Measurements from ENCODE around the gene NDUFAB1.
"Not testable (repeated sequence)": the region's sequence is repeated elsewhere in the genome, so short reads cannot be mapped to it uniquely, and the experiment has no call there.

The NDUFAB1 gene

DNA sequence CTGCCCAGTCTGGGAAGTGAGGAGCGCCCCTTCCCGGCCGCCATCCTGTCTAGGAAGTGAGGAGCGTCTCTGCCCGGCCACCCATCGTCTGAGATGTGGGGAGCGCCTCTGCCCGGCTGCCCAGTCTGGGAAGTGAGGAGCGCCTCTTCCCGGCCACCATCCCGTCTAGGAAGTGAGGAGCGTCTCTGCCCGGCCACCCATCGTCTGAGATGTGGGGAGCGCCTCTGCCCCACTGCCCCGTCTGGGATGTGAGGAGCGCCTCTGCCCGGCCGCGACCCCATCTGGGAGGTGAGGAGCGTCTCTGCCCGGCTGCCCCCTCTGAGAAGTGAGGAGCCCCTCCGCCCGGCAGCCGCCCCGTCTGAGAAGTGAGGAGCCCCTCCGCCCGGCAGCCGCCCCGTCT, 12.8 kb downstream of the NDUFAB1 start:
- DNase-seq = not testable (repeated sequence)

DNA sequence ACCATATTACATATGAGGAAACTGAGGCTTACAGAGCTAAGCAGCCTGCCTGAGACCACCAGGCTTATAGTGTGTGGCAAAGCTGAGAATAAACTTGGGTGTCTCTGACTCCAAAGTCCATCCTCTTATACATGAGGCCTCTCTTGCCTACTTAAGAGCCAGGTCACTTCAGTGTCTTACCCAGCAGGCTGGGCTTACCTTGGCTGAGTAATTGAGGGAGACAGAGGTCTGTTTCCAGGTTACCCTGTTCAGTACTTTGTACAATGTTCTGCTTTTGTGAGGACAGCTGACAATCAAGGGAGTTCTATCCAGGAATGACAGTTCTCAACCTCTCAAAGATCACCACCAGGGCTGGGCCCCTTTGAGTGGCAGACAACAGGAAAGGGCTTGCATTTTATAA, 14.4 kb downstream of the NDUFAB1 start:
- no peak for DNase-seq

DNA sequence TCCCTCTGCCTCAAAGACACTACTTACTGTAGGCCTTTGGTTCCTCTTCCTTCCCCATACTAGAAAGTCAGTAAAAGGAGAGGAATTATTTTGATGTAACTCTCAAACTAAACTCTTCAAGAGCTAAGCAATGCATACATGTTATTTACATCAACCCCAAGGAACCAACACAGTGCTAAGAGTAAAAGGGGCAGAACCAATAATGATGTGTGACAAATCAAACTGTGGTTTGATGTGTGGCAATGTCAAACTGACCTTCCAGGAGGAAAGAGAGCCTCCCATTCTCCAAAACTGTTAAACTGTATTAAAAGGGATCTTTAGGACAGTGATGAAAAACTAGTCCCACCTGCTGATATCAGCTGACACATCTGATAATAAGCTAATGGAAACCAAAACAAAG, 15.7 kb downstream of the NDUFAB1 start:
- no peak for DNase-seq

DNA sequence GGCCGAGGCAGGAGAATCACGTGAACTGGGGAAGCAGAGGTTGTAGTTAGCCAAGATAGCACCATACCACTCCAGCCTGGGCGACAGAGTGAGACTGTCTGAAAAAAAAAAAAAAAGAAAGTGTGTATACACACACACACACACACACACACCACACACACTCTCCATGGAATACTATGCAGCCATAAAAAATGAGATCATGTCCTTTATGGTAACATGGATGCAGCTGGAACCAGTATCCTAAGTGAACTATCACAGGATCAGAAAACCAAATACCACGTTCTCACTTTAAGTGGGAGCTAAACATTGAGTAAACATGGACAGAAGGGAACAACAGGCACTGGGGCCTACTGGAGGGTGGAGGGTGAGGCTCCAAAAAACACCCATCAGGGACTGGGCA, 16.7 kb downstream of the NDUFAB1 start:
- DNase-seq = no peak

DNA sequence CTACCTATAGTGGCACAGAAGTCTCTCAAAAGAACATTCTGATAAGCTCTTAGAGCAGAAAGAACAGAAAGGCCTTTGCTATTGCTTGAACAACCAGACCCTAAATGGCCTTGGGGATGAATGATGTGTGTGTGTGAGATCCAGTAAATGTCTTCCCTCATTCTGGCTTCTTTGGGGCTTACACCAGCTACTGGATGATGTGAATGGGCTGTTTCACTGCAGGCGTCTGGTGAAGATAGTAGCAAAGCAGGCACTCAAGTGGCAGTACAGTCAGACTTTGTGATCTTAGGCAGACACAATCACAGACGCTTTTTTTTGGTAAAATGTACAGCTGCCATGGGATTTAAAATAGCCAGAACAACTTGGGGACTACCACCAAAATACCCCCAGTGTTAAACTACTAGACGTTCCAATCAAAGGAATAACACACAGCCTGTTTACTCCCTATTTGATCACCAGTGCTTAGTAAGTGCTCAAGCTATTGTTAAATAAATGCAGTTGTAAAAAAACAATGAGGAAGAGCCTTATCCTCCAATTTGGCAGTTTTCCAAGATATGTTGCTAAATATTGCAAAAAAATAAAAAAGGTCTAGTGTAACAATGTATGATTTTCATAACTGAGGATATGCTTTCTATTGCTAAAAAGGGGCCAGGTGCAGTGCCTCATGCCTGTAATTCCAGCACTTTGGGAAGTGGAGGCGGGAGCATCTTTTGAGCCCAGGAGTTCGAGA, 17.9 kb downstream of the NDUFAB1 start:
- DNase-seq = no peak

DNA sequence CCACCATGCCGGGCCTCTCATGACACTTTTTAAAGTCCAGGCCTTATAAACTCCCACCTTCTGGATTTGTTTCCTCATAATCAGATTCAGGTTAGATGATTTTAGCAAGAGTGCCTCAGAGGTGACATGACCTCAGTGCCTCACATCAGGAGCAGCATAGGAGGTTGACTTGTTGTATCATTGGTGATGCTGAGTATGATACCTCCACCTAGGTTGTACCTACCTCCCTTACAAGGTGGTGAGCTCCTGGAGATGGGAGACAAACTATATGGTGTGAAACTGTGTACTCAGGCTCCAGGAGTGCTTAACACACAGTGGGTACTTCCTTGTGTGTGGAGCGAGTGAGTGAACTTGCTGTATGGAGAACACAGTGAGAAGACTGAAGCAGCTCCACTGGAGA, 18.6 kb downstream of the NDUFAB1 start:
- no peak for DNase-seq

DNA sequence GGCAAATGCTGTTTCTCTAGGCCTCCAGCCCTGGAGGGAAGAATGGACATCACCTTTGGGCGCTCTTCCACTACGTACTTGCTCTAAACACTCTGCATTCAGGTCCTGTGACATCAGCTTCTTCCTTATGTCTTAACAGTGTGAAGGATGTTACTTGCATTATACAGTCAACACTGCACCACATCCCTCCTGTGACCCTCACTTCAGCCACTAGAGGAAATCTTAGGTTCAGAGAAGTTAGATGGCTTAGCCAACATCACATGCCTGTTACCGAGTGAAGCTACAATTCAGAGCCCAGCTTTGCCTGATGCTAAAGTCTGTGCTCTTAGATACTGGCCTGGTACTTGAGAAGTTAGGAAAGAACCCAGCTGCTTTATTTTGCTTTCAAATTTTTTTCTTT, 20.3 kb downstream of the NDUFAB1 start:
- DNase-seq = no peak

DNA sequence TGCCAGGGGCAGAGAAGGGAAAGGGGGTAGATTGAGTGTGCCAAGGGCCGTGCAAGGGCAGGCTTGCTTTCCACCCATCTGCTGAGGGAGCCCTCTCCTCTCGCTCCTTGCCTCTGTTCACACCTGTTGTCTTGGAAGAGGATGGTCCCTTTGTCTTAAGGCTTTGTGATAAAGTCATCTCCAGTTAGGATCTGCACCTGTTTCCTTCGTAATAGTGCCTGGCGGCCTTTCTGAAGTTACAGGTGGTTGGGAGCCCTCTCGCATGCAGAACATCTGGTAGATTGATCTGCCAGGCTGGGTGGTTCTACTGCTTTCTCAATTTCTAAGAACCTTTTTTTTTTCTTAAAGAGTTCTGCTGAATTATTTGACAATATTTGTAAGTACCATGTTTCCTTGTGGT, 22.3 kb downstream of the NDUFAB1 start:
- no peak for DNase-seq

DNA sequence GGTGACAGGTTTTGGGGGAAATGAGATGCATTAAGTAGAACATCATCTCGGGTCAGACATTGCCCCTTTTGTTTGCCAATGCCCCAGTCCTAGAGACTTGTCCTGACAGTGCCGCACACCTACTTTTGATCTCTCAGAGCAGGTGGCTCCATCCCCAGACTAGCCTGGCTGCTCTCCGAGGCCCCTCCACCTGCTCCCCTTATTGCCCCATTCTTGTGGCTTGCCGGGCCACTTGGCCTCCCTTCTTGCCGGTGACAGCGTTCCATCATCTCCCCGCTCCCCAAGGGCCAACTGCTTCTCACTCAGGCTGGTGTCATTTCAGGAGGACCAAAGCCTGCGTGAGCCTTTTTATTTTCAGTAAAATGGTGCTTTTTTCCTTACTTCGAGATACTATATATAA, 23.7 kb downstream of the NDUFAB1 start:
- DNase-seq = no peak

DNA sequence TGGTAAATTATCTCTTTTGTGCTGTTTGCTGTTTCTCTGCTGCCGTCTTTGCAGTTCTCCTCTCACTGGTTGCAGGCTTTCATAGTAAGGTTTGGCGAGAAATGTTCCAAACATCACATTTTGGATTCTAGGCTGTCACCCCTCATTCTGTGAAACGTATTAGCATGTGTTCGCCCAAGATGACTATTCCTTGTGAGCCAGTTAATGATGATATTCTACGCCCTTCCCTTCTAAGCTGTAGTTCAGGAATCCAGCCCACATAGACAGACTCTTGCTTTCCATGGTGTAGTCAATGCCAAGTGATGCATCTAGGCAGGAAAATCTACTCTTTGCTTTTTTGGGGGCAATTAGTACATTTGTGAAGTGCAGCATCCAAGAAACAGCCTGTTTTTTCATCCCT, 24.2 kb downstream of the NDUFAB1 start:
- DNase-seq = no peak

DNA sequence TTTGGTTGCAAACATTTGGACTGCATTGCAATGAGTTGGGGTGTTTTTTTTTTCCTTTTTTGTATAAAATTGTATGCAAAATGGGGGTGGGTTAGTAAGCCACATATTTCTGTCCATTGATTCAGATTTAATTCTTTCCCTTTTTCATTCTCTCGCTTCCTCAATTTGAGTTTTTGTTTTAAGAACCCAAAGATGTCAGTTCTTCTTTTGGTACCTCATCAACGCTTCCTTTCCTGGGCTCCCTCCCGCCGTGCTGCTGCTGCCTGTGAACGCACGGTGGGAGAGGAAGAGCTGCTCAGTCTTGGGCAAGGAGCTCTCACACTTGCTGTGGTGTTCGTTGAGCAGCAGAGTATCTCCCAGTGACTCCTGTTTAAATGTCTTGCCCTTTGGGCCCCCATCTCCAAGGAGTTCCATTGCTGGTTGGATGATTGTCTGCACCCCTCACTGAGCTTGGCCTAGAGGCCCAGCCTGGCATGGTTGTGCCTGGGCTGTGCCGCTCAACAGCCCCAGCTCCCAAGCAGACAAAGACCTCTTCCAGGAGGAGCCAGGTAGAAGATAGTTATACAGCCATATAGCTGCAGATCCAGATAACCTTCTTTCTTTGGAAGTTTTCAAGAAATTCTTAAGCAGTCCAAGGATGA, 25.0 kb downstream of the NDUFAB1 start:
- no peak for DNase-seq

DNA sequence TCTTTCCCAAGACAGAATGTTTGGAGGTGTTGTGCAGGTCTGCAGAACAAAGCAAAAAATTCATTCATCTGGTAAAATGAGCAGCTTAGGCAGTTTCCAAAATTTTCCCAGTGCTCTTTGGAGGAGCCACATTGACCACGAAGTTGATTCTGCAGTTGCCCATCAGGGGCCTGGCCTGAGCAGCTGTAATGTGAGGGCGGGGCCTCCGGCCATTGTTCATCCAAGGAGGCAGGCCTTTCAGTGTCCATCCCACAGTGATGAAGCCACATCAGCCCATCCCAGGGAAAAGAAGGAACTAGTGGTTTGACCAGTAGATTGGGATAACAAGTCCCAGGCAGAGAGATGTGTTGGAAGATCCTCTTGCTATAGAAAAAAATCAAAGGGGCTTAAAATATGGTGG, 28.5 kb downstream of the NDUFAB1 start:
- DNase-seq = no peak

DNA sequence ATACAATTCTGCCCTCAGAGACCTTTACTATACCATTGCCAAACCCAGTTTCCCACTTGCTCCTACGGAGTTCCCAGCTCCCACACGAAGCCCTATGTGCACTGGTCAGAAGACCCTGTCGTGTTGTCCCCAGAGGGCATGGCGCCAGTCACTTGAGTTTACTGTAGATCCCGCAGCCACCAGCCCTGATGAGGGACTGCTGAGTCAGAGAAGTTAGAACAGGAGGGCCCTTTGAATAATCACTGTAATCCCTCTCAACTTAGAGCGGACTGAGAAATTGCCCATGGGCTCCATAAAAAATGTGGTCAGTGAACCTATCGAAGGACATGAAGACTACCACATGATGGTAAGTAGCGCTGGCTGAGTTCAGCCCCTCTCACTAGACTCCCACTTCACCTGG, 29.4 kb downstream of the NDUFAB1 start:
- DNase-seq = no peak

DNA sequence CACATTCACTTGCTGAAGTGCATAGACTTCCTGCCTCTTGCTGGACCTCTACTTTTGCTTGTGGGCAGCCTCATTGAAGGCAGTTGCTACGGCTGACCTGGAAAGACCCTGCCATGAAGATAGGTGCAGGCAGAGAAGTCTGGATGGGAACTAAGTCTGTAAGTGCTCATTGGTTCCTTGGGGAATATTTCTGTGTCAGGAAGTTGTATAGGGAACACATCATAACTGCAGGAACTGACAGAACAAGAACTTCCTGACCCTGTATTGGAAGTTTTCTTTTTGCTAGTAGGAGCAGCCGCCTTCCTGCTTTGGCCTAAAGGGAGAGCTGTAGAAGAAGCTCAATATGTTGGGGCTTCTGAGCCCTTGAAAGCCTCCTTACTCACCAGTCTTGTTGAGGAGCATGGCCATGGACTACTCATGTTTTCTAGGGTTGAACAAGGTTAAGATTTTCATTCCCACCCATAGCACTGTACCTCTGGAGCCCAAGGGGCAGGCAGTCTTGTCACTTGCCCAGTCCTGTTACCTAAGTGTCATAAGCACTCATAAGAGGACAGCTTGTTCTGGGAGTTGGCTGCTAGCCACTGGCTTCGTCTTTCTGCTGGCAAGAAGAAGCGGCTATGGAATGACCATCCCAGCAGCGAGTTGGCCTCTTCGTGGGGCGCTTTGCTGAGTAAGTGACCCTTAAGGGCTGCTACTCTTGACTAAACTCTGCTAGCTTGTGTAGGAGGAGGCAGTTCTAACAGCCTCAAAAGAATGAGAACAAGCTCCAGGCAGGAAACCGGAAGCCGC, 31.3 kb downstream of the NDUFAB1 start:
- no peak for DNase-seq

DNA sequence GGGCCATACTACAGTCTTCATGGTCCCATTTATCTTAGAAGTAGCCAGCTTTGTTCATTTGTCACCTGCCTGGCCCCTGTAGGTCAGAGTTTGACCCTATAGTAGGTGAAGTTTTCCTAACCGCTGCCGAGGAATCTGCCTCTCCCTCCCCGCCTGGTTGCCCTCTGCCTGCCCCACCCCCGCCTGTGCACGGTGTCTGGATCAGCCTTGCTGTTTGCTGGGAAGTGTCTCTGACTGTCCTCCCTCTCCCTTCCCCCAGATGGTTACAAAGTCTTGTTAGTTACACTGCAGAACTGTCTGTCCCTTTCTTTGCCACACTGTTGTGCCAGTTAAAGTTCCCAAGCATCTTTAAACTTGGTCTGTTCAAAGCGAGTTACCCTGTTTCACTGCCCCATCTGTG, 32.9 kb downstream of the NDUFAB1 start:
- no peak for DNase-seq

DNA sequence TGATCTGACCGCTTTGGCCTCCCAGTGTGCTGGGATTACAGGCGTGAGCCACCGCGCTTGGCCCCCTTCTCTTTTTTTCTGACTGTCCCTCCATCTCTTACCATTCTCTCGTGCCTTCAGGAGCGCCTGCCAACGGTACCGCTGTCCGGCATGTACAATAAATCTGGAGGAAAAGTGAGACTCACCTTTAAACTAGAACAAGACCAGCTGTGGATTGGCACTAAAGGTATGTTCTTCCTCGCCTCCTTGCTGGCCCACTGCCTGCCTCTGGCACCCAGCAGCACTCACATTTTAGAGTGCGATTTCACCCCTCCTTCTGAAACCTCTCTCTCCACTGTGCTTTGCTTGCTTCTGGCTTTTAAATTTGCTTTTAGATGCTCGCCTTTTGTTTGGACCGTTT, 33.6 kb downstream of the NDUFAB1 start:
- no peak for DNase-seq

DNA sequence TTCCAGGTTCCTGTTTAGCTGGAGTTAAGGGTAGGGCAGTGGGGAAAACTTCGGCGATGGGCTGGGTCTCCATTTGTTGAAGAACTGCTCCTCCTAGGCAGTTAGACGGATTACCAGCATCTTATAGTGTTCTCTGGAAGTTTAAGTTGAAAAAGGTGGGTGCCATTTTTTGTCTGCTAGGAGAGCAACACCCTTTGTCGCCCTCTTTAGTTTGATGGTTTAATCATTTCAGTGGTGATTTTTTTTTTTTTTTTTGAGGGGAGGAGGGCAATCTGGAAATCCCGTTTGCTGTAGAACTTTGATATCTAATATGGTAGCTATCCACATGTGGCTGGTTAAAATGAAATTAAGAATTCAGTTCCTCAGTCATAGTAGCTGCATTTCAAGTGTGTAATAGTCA, 34.5 kb downstream of the NDUFAB1 start:
- DNase-seq = no peak

DNA sequence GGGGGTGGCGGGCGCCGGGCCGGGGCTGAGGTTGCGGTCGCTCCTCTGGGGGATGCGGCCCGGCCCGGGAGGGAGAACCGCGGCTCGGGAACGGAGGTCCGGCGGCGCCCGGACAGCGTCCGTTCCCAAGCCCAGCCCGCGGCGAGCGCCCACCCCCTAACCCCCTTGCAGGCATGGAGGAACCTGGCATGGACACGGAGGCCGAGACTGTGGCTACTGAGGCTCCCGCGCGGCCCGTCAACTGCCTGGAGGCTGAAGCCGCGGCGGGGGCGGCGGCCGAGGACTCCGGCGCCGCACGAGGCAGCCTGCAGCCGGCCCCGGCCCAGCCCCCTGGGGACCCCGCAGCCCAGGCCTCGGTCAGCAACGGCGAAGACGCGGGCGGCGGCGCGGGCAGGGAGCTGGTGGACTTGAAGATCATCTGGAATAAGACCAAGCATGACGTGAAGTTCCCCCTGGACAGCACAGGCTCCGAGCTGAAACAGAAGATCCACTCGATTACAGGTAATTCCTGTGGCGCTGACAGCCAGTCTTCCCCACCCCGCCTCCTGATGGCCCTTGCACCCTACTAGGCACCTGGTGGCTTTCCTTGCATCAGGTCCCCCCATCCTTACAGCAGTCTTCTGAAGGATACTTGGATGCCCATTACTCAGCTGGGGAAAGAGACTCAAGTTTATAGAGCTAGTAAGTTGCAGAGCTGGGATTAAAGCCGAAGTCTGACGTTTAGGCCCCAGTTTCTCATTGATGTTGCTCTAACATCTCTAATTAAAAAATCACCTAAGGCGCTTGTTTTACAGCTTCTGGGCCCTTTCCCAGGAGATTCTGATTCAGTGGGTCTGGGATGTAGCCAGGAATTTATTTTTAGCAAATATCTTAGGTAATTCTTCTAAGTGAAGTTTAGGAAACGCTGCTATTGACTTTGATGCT, 38.1 kb downstream of the NDUFAB1 start:
- DNase-seq = peak; percentile 17

DNA sequence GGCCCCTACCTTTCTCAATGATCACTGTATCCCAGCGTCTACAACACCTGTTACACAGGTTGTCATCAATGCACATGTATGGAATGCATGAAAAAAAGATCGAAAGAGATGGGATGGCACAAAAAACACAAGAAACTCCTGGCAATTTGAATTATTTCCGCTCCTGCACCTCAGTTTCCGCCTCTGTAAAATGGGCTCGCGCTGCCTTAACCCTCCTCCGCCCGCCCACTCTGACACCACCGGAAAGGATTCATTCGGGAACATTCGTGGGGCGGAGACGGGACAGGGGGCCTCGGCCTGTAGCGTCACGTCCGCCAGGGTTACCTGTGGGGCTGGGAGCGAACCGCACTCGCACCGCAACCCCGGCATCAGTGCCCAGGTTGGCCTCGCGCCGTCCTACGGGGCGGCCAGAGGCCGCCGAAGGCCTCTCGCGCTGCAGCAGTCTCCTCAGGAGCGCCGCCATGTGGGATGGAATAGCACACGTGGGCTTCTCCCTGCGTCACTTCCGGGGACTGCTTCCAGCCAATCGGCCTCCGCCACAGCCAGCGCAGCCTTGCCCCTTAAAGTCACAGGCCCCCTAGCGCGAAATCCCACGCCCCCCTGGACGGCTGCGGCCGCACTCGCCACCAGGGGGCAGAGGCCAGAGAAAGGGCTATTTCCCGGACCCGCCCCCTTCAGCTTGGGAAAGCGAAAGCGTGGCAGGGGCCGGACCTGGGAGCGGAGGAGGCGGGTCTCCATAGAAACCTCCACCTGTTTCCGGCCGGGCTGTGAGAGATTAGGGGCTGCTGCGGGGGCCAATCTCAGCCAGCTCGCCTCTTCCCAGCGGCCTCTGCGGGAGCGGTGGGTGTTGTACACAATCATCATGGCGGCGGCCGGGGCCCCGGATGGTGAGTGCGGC, 39.0 kb downstream of the NDUFAB1 start, which contains the start of the genes EARS2 and UBFD1:
TSS of gene EARS2 (minus strand) at position 470 of the 898 bp plus-strand sequence. CDS start at position 463, 7 bp downstream.
TSS of gene UBFD1 (plus strand) at position 847 of the 898 bp plus-strand sequence. CDS start at position 863, 16 bp downstream.
- peak; percentile 99 for DNase-seq

DNA sequence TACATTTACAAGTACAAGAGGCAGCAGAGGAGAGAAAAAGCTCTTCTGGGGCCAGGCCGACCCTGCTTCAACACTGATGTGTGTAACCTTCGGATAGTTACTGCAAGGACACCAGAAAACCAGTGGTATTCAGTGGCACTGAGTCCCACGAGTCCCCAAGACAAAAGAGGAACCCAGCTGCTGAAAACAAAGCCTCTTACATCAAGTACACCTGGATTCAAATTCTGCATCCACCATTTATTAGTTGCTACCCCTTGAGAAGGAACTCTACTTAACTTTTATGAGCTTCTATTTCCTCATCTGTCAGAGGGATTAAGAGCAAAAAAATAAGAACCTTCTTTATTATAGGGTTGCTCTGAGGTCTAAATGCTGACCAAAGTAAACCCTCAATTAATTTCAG, 41.6 kb downstream of the NDUFAB1 start:
- no peak for DNase-seq

DNA sequence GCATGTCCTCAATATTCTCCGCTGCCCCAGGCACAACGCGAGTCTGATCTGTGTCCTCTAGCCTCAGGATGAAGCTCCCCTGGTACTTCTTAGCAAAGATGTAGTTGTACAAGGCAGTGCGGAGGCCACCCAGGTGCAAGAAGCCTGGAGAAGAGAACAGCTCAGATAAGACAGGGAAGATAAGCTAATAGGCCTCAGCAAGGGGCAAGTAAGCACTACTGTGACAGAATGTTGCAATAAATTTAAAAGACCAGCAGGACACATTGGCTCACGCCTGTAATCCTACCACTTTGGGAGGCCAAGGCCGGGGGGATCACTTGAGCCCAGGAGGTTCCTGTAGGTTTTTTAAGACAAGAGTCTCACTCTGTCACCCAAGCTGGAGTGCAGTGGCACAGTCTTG, 44.0 kb downstream of the NDUFAB1 start:
- no peak for DNase-seq

DNA sequence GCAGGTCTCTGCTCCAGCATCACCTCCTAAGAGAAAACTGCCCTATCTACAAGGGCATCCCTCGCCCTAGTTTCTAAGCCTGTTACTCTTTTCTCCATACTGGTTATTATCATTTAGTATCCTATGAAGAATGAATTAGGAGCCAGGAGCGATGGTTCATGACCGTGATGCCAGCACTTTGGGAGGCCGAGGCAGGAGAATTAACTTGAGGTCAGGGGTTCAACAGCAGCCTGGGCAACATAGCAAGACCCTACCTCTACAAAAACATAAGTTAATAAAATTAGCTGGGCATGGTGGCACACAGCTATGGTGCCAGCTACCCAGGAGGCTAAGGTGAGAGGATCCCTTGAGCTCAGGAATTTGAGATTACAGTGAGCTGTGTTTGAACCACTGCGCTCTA, 46.2 kb downstream of the NDUFAB1 start:
- no peak for DNase-seq
